GM18526 (cell line): ENCODE results near the gene TCF20.

Source experiments
- POLR2A ChIP-seq: IDR thresholded peaks from 3 replicates; pipeline ENCODE4 v1.6.1; 2011; ENCODE audit not compliant: insufficient read length; ENCODE audit errors: extremely low read depth

TCF20 gene

GRCh38 chr22:42277232-42277753 is 6.8 kb upstream of the TCF20 start:
- no peak for TF ChIP-seq POLR2A

DNA sequence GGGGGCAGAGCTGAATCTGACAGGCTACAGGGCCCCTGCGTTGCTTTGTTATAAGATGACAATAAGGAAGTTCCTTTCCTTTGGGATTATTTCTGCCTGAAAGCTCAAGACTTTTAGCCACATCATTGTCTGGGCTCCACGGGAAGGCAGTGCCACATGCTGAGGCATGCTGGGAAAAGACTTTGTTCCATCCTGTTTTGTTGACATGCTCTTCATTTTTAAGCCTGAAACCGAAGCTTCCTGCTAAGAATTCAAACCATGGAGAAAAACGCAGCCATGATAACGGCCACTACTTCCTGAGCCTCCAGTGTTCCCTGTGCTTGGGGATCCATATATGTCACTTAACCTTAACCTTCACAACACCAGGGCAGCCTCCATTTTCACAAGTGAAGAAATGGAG is 5.5 kb upstream of the TCF20 start:
- no peak for TF ChIP-seq POLR2A

- no peak for TF ChIP-seq POLR2A
These were observed 4.7 kb upstream of the TCF20 start for GRCh38 chr22:42275176-42275575.

DNA sequence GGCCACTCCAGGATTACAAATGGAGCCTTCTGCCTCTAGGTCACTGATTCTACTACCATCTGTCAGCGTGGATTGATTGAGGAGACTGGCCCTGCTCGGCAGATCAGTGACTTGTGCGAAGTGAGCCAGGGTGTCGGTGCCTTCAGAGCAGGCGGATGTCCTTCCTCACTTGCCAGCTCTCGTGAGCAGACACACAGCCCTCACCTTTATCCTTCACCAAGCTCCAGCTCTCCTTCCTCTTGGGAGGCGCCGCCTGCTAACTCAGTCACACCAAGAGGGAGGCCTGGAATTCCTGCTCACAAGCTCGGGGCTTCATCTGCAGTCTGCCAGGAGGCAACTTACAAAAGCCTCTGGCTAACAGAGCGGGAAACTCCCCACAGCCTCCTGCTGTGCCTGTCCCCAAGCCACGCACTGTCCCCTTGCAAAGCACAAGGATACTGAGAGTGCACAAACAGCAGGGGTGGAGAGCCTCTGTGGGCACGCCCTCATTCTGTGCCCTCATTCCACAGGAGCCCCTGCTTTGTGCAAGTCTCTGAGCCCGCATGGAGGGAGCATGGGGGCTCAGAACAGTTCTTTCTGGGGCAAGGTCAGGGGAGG is 3.5 kb upstream of the TCF20 start:
- TF ChIP-seq POLR2A, result no peak

DNA sequence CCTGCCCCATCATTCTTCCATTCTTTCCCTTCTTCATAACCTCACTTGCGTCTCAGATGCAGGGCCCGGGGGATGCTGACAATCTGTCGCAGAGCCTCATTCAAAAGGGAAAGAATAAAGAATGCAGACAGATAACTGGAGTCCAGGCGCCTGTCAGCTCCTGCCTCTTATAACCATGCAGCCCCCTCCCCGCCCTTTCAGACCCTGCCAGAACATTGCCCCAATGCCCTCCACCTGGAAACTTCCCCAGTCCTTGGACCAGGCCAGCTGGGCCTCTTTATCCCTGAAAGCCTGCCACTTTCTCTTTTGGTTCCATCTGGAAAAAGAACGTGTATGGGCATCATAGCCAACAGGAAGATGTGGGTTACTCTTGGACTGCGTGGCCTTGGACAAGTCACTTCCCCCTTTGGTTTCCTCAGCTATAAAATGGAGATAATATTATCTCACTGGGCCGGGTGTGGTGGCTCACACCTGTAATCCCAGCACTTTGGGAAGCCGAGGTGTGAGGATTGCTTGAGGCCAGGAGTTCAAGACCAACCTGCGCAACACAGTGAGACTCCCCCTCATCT is 2.1 kb upstream of the TCF20 start:
- TF ChIP-seq POLR2A, result no peak

DNA sequence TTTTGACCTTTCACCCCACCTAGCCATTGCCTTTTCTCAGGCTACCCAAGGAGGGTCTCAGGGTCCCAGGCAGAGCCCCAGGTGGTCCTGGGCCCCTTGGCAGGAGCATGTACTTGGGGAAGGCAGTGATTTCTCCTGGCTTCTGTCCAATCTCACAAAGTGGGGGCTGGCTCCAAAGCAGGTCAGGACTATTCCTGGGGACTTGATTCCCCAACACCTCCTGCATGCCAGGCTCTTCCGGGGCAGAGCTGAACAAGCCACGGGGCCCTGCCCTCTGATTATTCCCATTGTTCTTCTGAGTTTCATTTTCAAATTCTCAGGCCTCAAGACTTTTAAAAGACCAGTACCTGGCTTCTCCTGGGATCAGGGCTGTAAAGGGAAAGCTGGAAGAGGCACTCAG is 1.5 kb upstream of the TCF20 start:
- no peak for TF ChIP-seq POLR2A

DNA sequence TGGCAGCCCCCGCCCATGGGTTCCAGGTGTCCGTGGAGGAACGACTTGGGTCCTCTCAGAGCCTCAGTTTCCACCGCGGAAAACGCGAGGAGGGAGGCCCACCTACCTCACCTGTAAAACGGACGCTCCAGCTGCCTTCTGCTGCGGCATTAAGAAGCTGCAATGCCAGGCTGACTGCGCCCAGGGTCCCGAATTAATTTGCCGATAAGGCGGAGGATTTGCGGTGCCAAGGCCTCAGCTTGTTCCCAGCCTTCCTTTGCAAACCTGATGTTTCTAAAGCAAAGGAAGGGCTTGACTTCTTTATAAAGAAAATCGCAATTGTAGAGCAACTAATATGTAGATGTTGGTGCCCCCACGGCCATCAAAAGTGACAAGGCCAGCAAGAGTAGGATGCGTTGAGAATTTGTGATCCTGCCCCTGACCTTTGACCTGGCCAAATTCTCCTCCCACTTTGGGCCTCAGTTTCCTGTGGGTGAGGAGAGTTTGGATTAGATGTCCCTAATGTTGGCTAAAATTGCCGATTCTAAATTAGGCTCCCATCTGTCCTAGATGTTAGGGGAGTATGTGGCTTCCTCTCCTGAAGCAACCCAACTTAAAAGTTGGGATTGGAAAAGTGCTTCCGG is 849 bp upstream of the TCF20 start:
- TF ChIP-seq POLR2A, result no peak

DNA sequence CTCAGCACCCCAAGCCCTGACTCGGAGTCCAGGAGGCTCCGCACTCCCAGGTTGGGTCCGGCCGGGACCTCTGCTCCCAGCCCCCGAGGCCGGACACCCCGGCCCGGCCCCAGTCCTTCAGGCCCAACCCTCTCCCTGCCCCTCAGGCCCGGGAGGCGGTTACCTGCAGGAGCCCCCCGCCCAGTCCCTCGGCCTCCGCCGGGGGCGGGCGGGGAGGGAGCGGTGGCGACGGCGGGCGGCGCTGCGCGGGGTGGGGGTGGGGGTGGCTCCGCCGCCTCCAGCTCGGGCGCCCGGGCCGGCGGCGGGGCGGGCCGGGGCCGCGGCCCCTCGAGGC is 310 bp downstream of the TCF20 start:
- no peak for TF ChIP-seq POLR2A

GRCh38 chr22:42269432-42270175 is 849 bp downstream of the TCF20 start:
- TF ChIP-seq POLR2A, result no peak

DNA sequence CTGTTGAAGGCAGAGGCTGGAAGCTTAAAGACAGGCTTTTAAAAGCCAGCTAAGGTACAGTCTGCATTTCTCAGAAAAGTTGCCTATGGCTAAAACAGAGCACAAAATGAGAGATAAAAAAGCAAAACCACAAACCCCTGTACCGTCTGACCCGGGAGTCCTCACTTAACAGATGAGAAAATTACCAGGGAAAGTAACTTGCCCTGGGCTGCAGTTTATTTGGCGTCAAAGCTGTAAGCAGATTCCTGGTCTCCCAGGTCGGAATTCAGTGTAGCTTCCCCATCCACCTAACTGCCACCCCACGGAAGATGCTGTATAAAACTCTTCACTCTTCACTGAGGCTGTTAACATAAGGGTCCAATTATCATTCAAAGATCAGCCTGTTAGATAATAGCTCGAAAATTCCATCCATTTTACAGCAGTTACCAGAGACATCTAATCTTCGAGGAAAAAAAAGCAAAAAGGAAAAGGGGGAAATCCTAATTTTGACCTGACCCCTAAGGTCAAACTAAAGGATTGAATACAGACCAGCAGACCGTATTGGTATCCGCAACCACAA is 1.5 kb downstream of the TCF20 start:
- no peak for TF ChIP-seq POLR2A

DNA sequence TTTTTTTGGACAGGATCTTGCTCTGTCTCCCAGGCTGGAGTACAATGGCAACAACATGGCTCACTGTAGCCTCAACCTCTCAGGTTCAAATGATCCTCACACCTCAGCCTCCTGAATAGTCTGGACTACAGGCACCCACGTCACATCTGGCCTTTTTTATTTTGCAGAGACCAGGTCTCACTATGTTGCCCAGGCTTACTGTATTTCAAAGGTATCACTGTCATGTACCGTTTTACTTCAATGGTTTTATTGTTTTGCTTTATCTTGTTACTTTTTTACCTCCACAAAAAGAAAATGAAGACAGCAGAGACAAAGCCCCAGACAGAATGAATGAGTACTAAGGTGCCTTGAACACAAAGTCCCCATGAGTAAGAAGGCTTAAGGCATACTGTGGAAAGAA is 5.1 kb downstream of the TCF20 start:
- TF ChIP-seq POLR2A, result no peak

- TF ChIP-seq POLR2A, result no peak
These were observed 6.5 kb downstream of the TCF20 start for GRCh38 chr22:42263944-42264343.

DNA sequence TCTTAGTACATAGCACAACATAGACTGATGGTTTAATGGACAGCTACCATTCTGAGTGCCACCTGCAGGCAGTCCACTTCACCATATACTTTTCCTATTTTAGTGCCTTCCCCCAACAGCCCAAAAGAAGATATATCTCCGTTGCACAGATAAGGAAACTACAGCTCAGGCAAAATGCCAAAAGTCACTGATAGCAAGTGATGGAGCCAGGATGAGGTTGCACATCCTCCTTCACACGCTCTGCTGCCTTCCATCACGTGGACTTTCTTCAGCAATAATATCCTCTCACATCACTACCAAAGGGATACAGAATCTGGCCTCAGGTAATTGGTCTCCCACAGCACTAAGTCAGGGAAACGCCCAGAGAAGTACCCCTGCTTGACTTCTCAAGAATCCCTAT is 7.5 kb downstream of the TCF20 start:
- TF ChIP-seq POLR2A, result no peak

DNA sequence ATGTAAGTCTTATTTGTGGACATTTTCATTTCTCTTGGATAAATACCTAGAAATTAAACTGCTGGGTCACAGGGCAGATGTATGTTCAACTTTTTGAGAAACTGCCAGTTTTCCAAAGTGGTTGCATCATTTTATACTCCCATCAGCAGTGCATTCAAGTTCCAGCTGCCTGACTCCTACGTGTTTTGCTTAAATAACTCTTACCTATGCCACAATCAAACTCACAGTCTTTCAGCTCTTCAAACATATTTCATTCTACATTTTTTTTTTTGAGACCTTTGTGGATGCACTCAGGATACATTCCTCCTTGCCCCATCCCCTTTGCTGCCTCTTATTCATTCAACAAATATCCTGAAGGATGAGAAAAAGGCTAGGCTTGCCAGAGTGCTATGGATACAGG is 9.2 kb downstream of the TCF20 start:
- TF ChIP-seq POLR2A, result no peak

DNA sequence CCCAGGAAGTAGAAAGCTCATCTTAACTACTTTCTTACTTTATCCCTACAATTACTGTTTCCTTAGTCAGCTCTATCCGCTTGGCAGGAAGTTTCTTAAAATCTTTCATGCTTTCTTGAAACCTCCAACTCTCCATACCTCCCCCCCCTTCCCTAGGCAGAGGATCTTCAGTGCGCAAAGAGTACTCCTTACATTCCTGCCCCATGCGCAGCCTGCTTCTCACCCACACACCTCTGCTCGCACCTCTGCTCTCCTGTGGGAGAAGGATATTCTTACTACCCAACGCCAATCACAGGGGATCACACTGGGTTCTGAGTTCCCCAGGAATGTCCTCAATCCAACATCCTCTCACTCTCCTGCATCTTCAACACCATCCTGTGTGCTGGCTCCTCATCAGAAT is 12.3 kb downstream of the TCF20 start:
- no peak for TF ChIP-seq POLR2A

DNA sequence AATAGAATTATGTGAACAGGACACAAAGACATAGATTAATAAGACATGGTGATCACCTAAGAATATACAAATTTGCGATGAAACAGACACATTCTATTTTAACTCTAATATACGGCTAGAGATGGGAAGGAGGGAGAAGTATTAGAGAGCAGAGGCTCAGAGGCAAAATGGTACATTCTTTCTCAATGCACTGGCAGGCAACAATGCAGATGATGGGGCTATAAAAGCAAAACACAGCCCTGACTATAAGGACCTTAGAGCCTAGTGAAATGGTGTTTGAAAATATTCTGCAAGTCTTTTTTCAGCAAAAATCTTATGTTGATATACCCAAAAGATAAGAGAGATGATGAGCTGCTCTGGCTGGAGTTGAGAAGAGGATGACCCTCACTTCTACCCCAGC is 13.1 kb downstream of the TCF20 start:
- no peak for TF ChIP-seq POLR2A
